ENCODE results near the gene ENOX1. TPM values are rescaled to one million over a fixed set of nuclear protein-coding genes. Genes with fewer than 3 reads are reported as not detected.

Gene ENOX1
- total RNA-seq, 2 donors from 2014 or later: 0.22 to 1.4 TPM

GRCh38 chr13:43293561-43293960, 493.2 kb downstream of the ENOX1 start:
- TF ChIP-seq CTCF (IDR thresholded peaks at IDR 0.05): no peak
- no peaks in the 10 kb centered on the region for H3K4me1 ChIP-seq
- H3K9ac ChIP-seq (ENCODE audit: low read depth in 2 of 2, low read length in 2 of 2): no peak overlapping the region
- no peak overlapping the region for H3K4me3 ChIP-seq
- H3K9me3 ChIP-seq: no peaks in the 10 kb centered on the region
- no peaks in the 10 kb centered on the region for H3K36me3 ChIP-seq
- no peak for DNase-seq
- no peak overlapping the region for H3K27ac ChIP-seq
- no peaks in the 10 kb centered on the region for H3K27me3 ChIP-seq
- intact Hi-C loops (cut with DNase I): no loop called here

- Histone ChIP-seq H3K9ac (ENCODE audit: low read depth in 2 of 2, low read length in 2 of 2) (no peak overlapping the region), H3K27ac (no peak overlapping the region), H3K9me3 (no peaks in the 10 kb centered on the region), H3K36me3 (no peaks in the 10 kb centered on the region), H3K4me3 (no peak overlapping the region), H3K27me3 (no peaks in the 10 kb centered on the region), H3K4me1 (no peaks in the 10 kb centered on the region)
- intact Hi-C loops (cut with DNase I): no loop called here
- DNase-seq: no peak
- TF ChIP-seq CTCF (IDR thresholded peaks at IDR 0.05): no peak
Measured at GRCh38 chr13:43293008-43293407, 493.8 kb downstream of the ENOX1 start.

- no peak overlapping the region for H3K27ac ChIP-seq
- no peaks in the 10 kb centered on the region for H3K4me1 ChIP-seq
- H3K9ac ChIP-seq (ENCODE audit: low read depth in 2 of 2, low read length in 2 of 2): no peak overlapping the region
- DNase-seq: no peak
- no peak for TF ChIP-seq CTCF (IDR thresholded peaks at IDR 0.05)
- H3K9me3 ChIP-seq: no peaks in the 10 kb centered on the region
- intact Hi-C loops (cut with DNase I): no loop called here
- no peaks in the 10 kb centered on the region for H3K27me3 ChIP-seq
- H3K4me3 ChIP-seq: no peak overlapping the region
- H3K36me3 ChIP-seq: no peaks in the 10 kb centered on the region
Measured at GRCh38 chr13:43291287-43292060, 495.3 kb downstream of the ENOX1 start.

- intact Hi-C loops (cut with DNase I): no loop called here
- no peaks in the 10 kb centered on the region for H3K4me1 ChIP-seq
- H3K4me3 ChIP-seq: no peak overlapping the region
- H3K27ac ChIP-seq: no peak overlapping the region
- no peak overlapping the region for H3K9ac ChIP-seq (ENCODE audit: low read depth in 2 of 2, low read length in 2 of 2)
- H3K9me3 ChIP-seq: no peaks in the 10 kb centered on the region
- DNase-seq: no peak
- no peaks in the 10 kb centered on the region for H3K36me3 ChIP-seq
- H3K27me3 ChIP-seq: no peaks in the 10 kb centered on the region
- TF ChIP-seq CTCF (IDR thresholded peaks at IDR 0.05): no peak
Measured at GRCh38 chr13:43289470-43290255, 497.1 kb downstream of the ENOX1 start.

- no peak for DNase-seq
- Histone ChIP-seq H3K9me3 (no peaks in the 10 kb centered on the region), H3K4me1 (no peaks in the 10 kb centered on the region), H3K4me3 (no peak overlapping the region), H3K36me3 (no peaks in the 10 kb centered on the region), H3K27me3 (no peaks in the 10 kb centered on the region), H3K27ac (no peak overlapping the region), H3K9ac (ENCODE audit: low read depth in 2 of 2, low read length in 2 of 2) (no peak overlapping the region)
- no peak for TF ChIP-seq CTCF (IDR thresholded peaks at IDR 0.05)
- intact Hi-C loops (cut with DNase I): no loop called here
Measured at GRCh38 chr13:43286751-43287150, 500.0 kb downstream of the ENOX1 start.

Data from colonic mucosa (tissue), 4 donors.